Lower leg skin (tissue), 4 donors: ENCODE measurements around the gene SF3A2. TPM values are rescaled to one million over a fixed set of nuclear protein-coding genes. Genes with fewer than 3 reads are reported as not detected.

Experiments
- DNase-seq, 2 donors: peaks; one replicate each; pipeline ENCODE4 v3.0.0-alpha.2; 2019; ENCODE audit warnings: low spot score in 2 of 2
- H3K4me3 ChIP-seq: fragments of 200-600 bp; sonication (generic); 2 replicates; pipeline ENCODE4 v1.5.1; 2017; ENCODE audit warnings: mild to moderate bottlenecking, low read depth; ENCODE audit not compliant: poor library complexity, severe bottlenecking
- CTCF ChIP-seq, 3 donors: fragments of 450-650 bp; IDR thresholded peaks; one replicate each; pipeline ENCODE4 v1.5.1; 2016; ENCODE audit warnings: antibody characterized with exemption in 3 of 3, mild to moderate bottlenecking in 3 of 3, moderate library complexity in 2 of 3
- POLR2A ChIP-seq, 2 donors: fragments of 450-650 bp; IDR thresholded peaks; one replicate each; pipeline ENCODE4 v1.6.1; 2016 to 2017; ENCODE audit warnings: antibody characterized with exemption in 2 of 2, mild to moderate bottlenecking in 1 of 2, moderate library complexity in 1 of 2
- WGBS, 2 donors: methylation state at CpG; one replicate each; pipeline ENCODE4 v1.1.5; 2018; 5-methylcytosine and 5-hydroxymethylcytosine counted together
- intact Hi-C: fragments of 100-400 bp; cut with DNase I; formaldehyde crosslinking; loops from one replicate; pipeline ENCODE4 v1.15.0; 2023; ENCODE audit warnings: low total_unique reads
- total RNA-seq, 4 donors: library from RNA; depleted of rRNA; stranded (reverse); fragments of >200 nt; gene quantifications; one replicate each; pipeline ENCODE4 v1.1.0, GENCODE V29; 2016

SF3A2 gene
- total RNA-seq, 4 donors from 2014 or later, result 35.6 to 85.6 (median 47.8) TPM

- intact Hi-C loops, result no loop called here
- WGBS, 2 donors, result 1 to 2% methylated on average over 13 to 16 of the region's 19 CpGs
- DNase-seq, result no peak
- TF ChIP-seq CTCF (IDR thresholded peaks at IDR 0.05) (no peak), POLR2A (IDR thresholded peaks at IDR 0.05) (no peak)
- H3K4me3 ChIP-seq, result peak overlapping the region; percentile 27
These were observed 32.2 kb downstream of the SF3A2 start for GRCh38 chr19:2268861-2269243.

- intact Hi-C loops, result loop anchor here (5.0 to 10.0 kb wide), 3 partner anchors 32 to 125 kb away; partner anchors contain the start of genes AP3D1, PLEKHJ1 and SF3A2
- 1% methylated on average over 64 to 66 of the region's 103 CpGs for WGBS, 2 donors
- DNase-seq, result peak; percentile 97 to 100
- TF ChIP-seq POLR2A (IDR thresholded peaks at IDR 0.05) (peak in 1 of 2 donors; percentile 100), CTCF (IDR thresholded peaks at IDR 0.05) (peak in 1 of 3 donors; percentile 16)
- H3K4me3 ChIP-seq, result peak overlapping the region; percentile 100
These were observed 32.9 kb downstream of the SF3A2 start for GRCh38 chr19:2269244-2270156.

GRCh38 chr19:2270157-2270422, 33.5 kb downstream of the SF3A2 start:
- DNase-seq, result peak; percentile 62 to 93
- 0 to 1% methylated on average over 17 to 30 of the region's 30 CpGs for WGBS, 2 donors
- H3K4me3 ChIP-seq, result peak overlapping the region; percentile 100
- intact Hi-C loops, result loop anchor here (5.0 to 10.0 kb wide), 3 partner anchors 33 to 125 kb away; partner anchors contain the start of genes AP3D1, PLEKHJ1 and SF3A2
- TF ChIP-seq CTCF (IDR thresholded peaks at IDR 0.05) (no peak), POLR2A (IDR thresholded peaks at IDR 0.05) (no peak)

DNA sequence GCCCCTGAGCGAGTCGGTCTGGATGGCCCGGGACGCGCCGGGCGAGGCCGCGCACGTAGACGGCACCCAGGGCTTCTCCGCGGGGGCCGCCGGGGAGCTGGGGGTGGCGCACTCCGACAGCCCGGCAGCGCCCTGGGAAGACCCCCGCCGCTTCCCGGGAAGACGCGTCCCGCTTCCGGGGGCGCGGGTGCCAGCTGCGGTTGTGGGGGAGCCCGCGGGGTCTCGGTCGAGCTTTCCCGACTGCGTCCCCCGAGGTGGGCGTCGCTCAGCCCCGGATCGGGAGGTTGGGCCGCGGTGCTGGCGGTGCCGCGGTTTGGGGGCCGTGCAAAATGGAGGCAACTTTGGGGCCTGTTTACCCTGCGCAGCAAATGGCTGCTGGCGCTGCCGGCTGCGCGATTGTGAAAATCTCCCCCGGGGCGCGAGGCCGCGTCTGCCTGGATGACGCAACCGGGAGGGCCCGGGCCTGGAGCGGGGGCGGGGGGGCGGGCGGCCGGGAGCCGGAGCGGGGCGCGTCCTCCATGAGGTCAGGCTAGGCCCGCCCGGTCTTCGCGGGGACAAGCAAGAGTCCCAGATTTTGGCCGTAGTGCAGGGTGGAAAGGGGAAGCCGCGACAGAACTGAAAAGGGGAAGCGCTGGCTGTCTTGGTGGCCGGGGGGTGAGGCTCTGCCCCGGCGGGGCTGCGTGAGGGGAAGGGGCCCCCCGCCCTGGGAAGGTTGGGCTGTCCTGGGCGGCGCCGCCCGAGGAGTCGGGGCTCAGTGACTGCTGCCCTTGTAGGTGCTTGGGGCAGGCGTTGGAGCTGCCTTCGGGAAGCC, 34.0 kb downstream of the SF3A2 start:
- intact Hi-C loops, result loop anchor here (5.0 to 10.0 kb wide), 3 partner anchors 33 to 124 kb away; partner anchors contain the start of genes AP3D1, PLEKHJ1 and SF3A2
- H3K4me3 ChIP-seq, result peak overlapping the region; percentile 100
- peak; percentile 76 to 98 for DNase-seq
- no peak for TF ChIP-seq CTCF (IDR thresholded peaks at IDR 0.05)
- TF ChIP-seq POLR2A (IDR thresholded peaks at IDR 0.05), result no peak
- WGBS, 2 donors, result 0% methylated on average over 39 to 79 of the region's 88 CpGs

DNA sequence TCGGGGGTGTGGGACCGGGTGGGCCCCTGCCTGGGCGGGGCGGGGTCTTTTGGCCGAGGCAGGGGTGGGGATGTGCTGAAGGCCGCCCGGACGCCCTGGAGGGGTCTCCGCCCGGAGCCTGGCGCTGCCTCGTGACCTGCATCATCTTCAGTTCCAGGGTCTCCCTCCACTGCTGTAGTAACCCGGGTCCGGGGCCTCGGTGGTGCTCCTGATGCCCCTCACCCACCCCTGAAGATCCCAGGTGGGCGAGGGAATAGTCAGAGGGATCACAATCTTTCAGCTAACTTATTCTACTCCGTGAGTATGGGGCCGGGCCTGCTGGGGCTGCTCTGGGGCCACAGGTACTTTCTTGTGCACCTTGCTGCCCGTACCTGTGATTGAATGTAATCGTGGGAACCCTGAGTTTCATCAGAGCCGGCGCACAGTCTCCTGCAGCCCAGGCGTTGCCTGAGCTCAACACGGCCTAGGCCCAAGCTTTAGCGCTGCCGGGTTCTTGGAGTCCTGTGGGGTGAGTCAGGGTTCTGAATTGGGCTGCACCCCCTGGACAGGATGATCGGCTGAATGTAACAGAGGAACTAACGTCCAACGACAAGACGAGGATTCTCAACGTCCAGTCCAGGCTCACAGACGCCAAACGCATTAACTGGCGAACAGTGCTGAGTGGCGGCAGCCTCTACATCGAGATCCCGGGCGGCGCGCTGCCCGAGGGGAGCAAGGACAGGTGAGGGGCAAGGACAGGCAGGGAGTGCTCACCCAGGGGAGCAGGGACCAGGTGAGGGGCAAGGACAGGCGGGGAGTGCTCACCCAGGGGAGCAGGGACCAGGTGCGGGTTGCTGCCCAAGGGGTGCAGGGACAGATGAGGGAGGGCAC, 34.8 kb downstream of the SF3A2 start:
- TF ChIP-seq CTCF (IDR thresholded peaks at IDR 0.05), result no peak
- TF ChIP-seq POLR2A (IDR thresholded peaks at IDR 0.05), result no peak
- peak overlapping the region; percentile 44 for H3K4me3 ChIP-seq
- 27 to 29% methylated on average over 32 to 41 of the region's 43 CpGs for WGBS, 2 donors
- no peak for DNase-seq
- intact Hi-C loops, result loop anchor here (5.0 to 10.0 kb wide), 3 partner anchors 34 to 123 kb away; partner anchors contain the start of genes AP3D1, PLEKHJ1 and SF3A2
